AG04450 (cell line): Measurements from ENCODE around the gene ANGEL2. TPM values are rescaled to one million over a fixed set of nuclear protein-coding genes. Genes with fewer than 3 reads are reported as not detected.

ENCODE experiments used
- CTCF ChIA-PET: fragments of 300-600, 350-600 bp; formaldehyde crosslinking; extraction: SDS; loops from one replicate; lab custom pipeline; 2022; ENCODE audit warnings: antibody characterized with exemption, inconsistent platforms; lab: Charles Lee
- POLR2A ChIA-PET: fragments of 350-600 bp; formaldehyde crosslinking; extraction: SDS; loops from one replicate; lab custom pipeline; 2021; ENCODE audit warnings: antibody characterized with exemption, inconsistent platforms; lab: Yijun Ruan, JAX
- DNase-seq: peaks from one replicate; pipeline ENCODE4 v3.0.0-alpha.2; 2011; ENCODE audit warnings: low read depth, low spot score
- H3K27ac ChIP-seq: one replicate; pipeline ENCODE4 v1.5.1; 2012; ENCODE audit warnings: low read depth, low read length, control low read depth
- H3K27me3 ChIP-seq: one replicate; pipeline ENCODE4 v1.6.0; 2012; ENCODE audit warnings: low read length; ENCODE audit not compliant: control insufficient read depth, insufficient read depth
- H3K4me3 ChIP-seq: 2 replicates; pipeline ENCODE4 v1.5.1; 2011; ENCODE audit warnings: mild to moderate bottlenecking, low read depth, low read length, control low read depth
- H3K9me3 ChIP-seq: 2 replicates; pipeline ENCODE4 v1.5.1; 2012; ENCODE audit warnings: low read length; ENCODE audit not compliant: control insufficient read depth, insufficient read depth
- CTCF ChIP-seq: IDR thresholded peaks from 2 replicates; pipeline ENCODE4 v1.5.1; 2011; ENCODE audit warnings: low read depth, low read length, control low read depth, inconsistent platforms
- polyA plus RNA-seq: library from polyadenylated mRNA; depleted of rRNA; stranded (reverse); fragments of >200 nt; gene quantifications from 2 replicates; pipeline ENCODE4 v1.2.3, GENCODE V29; 2011; rRNA removed

The ANGEL2 gene
- polyA plus RNA-seq, 1 experiment, result 30.6 TPM

DNA sequence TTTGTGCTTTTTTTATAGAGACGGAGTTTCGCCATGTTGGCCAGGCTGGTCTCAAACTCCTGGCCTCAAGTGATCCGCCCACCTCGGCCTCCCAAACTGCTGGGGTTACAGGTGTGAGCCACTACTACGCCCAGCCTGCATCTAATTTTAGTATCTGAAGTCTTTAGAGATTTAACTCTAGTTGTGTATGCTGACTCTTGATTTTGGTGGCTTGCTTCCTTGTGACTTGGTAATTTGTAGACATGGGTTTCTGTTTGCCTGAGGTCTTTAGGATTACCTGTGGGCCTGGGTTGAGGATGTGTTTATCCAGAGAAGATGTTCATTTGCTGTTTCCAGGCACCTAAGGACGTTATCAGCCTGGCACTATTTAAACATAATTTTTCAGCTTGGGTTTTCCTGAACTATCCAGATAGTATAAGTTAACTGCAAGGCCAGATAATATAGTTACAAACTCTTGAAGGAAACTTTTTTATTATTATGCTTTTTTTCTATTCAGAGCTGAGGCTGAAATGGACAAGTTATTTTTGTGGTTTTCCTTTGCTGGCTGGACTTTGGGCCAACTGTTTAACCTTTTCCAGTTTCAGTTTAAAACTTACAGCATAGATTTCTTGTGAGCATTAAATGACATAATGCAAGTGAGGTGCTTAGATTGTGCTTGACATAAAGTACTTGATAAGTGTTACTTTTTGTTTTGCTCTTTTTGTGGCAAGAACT, 72.8 kb downstream of the ANGEL2 start:
- no peak overlapping the region for H3K27ac ChIP-seq
- peaks cover 5% of the 10 kb centered on the region for H3K9me3 ChIP-seq
- POLR2A ChIA-PET, result interaction anchor here (0.6 kb wide), 1 partner anchor 20 kb away, joined by 4 read pairs; no protein-coding TSS in a partner anchor
- CTCF ChIA-PET, result no interaction called here
- peaks cover 13% of the 10 kb centered on the region for H3K27me3 ChIP-seq
- no peak overlapping the region for H3K4me3 ChIP-seq
- DNase-seq, result no peak
- no peak for TF ChIP-seq CTCF

Other genes starting within 250 kb of the ANGEL2 start
- 26.7 and 33.8 TPM in 2 replicates for gene NSL1, start 224.1 kb downstream of the ANGEL2 start, polyA plus RNA-seq
- 12.4 and 16.3 TPM in 2 replicates for gene TATDN3, start 224.0 kb downstream of the ANGEL2 start, polyA plus RNA-seq
- not detected in 2 replicates for gene SPATA45, start 168.2 kb downstream of the ANGEL2 start, polyA plus RNA-seq
- gene FLVCR1, start 157.6 kb downstream of the ANGEL2 start, polyA plus RNA-seq, result 2.0 and 2.3 TPM in 2 replicates
- 4.2 and 5.9 TPM in 2 replicates for gene VASH2, start 65.3 kb downstream of the ANGEL2 start, polyA plus RNA-seq
- gene RPS6KC1, start 35.4 kb upstream of the ANGEL2 start, polyA plus RNA-seq, result 20.0 and 25.3 TPM in 2 replicates